K562 (cell line): ENCODE data around the gene ENTPD8. TPM values are rescaled to one million over a fixed set of nuclear protein-coding genes. Genes with fewer than 3 reads are reported as not detected.

Source experiments
- ATAC-seq: fragments of 200-7000 bp; cut with Tn5 transposase; 3 replicates; pipeline ENCODE4 v1.9.1; 2020; ENCODE audit warnings: moderate library complexity
- BruUV-seq: library from RNA; stranded (reverse); fragments of 400-500 nt; replicated peaks from 2 replicates; lab custom pipeline; 2021; lab: Mats Ljungman, UMichigan
- CTCF ChIA-PET: fragments of 300-600 bp; formaldehyde crosslinking; extraction: SDS; loops from one replicate; lab custom pipeline; 2021; ENCODE audit warnings: low intra/inter-chr PET ratio; lab: Yijun Ruan, JAX
- POLR2A ChIA-PET: fragments of 300-600, 350-650 bp; sonication (Branson Sonifier 250); formaldehyde crosslinking; extraction: SDS; loops from one replicate; lab custom pipeline; 2021; ENCODE audit warnings: antibody characterized with exemption, inconsistent platforms; lab: Yijun Ruan, JAX
- DNase-seq, 4 experiments: peaks; one replicate each; pipeline versions ENCODE4 v3.0.0 to v3.0.0-alpha.2; 2011 to 2018; ENCODE audit warnings: low spot score in 3 of 4, mixed read lengths in 3 of 4; ENCODE audit errors: extremely low read depth in 1 of 4
- FAIRE-seq: peaks from 2 replicates; lab custom pipeline; 2011; peaks lifted over from hg19 to GRCh38; lab: Jason Lieb, UNC
- H2AFZ ChIP-seq: 2 replicates; pipeline ENCODE4 v1.6.0; 2011; ENCODE audit warnings: low read depth, low read length, control low read depth, inconsistent platforms
- H3K27ac ChIP-seq: fragments of 200-600 bp; 3 replicates; pipeline ENCODE4 v1.8.0; 2011; ENCODE audit warnings: low read depth, mild to moderate bottlenecking, control low read depth, inconsistent platforms, low read length, moderate library complexity, mixed read lengths; ENCODE audit errors: extremely low read depth
- H3K27me3 ChIP-seq, 2 experiments: fragments of 300-600 bp in 1 of 2; 2 replicates in 1 of 2; 3 replicates in 1 of 2; pipeline versions ENCODE4 v1.6.0 to v1.8.0; 2011; ENCODE audit warnings: inconsistent platforms in 2 of 2, low read length in 2 of 2, mild to moderate bottlenecking in 1 of 2, mixed read lengths in 1 of 2, moderate library complexity in 1 of 2; ENCODE audit not compliant: control insufficient read depth in 2 of 2, insufficient read depth in 2 of 2
- H3K36me3 ChIP-seq: fragments of 300-600 bp; 3 replicates; pipeline ENCODE4 v1.8.0; 2011; ENCODE audit warnings: mild to moderate bottlenecking, low read length, inconsistent platforms; ENCODE audit not compliant: control insufficient read depth, insufficient read depth
- H3K4me1 ChIP-seq, 2 experiments: fragments of 200-600 bp in 1 of 2; replicated peaks in 1 of 2; 2 replicates in 1 of 2; 3 replicates in 1 of 2; pipeline versions ENCODE4 v1.5.1 to v1.8.0; 2011; ENCODE audit warnings: inconsistent platforms in 2 of 2, low read length in 2 of 2, mild to moderate bottlenecking in 1 of 2, mixed read lengths in 1 of 2, moderate library complexity in 1 of 2; ENCODE audit not compliant: control insufficient read depth in 2 of 2, insufficient read depth in 2 of 2
- H3K4me2 ChIP-seq: 2 replicates; pipeline ENCODE4 v1.6.1; 2011; ENCODE audit warnings: low read length, control low read depth, inconsistent platforms, mixed read lengths; ENCODE audit not compliant: insufficient read depth
- H3K4me3 ChIP-seq: fragments of 200-600 bp; sonication (generic), shearing (Covaris generic); 2 replicates; pipeline ENCODE4 v1.5.1; 2016; ENCODE audit warnings: control low read depth, inconsistent platforms
- H3K79me2 ChIP-seq: fragments of 200-600 bp; 3 replicates; pipeline ENCODE4 v1.8.0; 2011; ENCODE audit warnings: low read length, inconsistent platforms; ENCODE audit not compliant: control insufficient read depth, insufficient read depth
- H3K9ac ChIP-seq, 2 experiments: 2 replicates each; pipeline versions ENCODE4 v1.6.0 to v1.6.1; 2011; ENCODE audit warnings: low read depth in 2 of 2, low read length in 2 of 2, control low read depth in 1 of 2, inconsistent platforms in 1 of 2, mild to moderate bottlenecking in 1 of 2, mixed read lengths in 1 of 2; ENCODE audit not compliant: insufficient read depth in 1 of 2
- H3K9me1 ChIP-seq: one replicate; pipeline ENCODE4 v1.6.0; 2011; ENCODE audit warnings: inconsistent platforms, mild to moderate bottlenecking, low read length, moderate library complexity; ENCODE audit not compliant: control insufficient read depth, insufficient read depth
- H3K9me3 ChIP-seq: replicated peaks from 2 replicates; pipeline ENCODE4 v1.5.1; 2011; ENCODE audit warnings: low read depth, low read length, inconsistent platforms; ENCODE audit not compliant: control insufficient read depth, insufficient read depth
- H4K20me1 ChIP-seq: replicated peaks from 2 replicates; pipeline ENCODE4 v1.6.1; 2011; ENCODE audit warnings: low read length, inconsistent platforms, mixed read lengths; ENCODE audit not compliant: control insufficient read depth, insufficient read depth
- CBFA2T3 ChIP-seq: fragments of 450-650 bp; IDR thresholded peaks from 2 replicates; pipeline ENCODE4 v1.6.1; 2017
- CHD2 ChIP-seq: IDR thresholded peaks from 2 replicates; pipeline ENCODE4 v1.6.1; 2011; ENCODE audit warnings: low read depth, low read length
- EGR1 ChIP-seq: fragments of 450-650 bp; conservative IDR thresholded peaks from 2 replicates; pipeline ENCODE4 v1.6.1; 2017; ENCODE audit warnings: mild to moderate bottlenecking
- ETV5 ChIP-seq: sonication (generic); formaldehyde crosslinking; IDR thresholded peaks from 2 replicates; pipeline ENCODE4 v1.4.0; 2020; ENCODE audit warnings: low read depth, mild to moderate bottlenecking, missing genetic modification reagents
- HNRNPL ChIP-seq: fragments of 200-400 bp; formaldehyde crosslinking; IDR thresholded peaks from 2 replicates; pipeline ENCODE4 v1.6.1; 2017; ENCODE audit warnings: low read depth, mild to moderate bottlenecking, low read length
- LEF1 ChIP-seq: fragments of 450-650 bp; IDR thresholded peaks from 2 replicates; pipeline ENCODE4 v1.6.1; 2016; ENCODE audit warnings: mild to moderate bottlenecking
- MAZ ChIP-seq, 2 experiments: fragments of 450-650 bp in 1 of 2; sonication (generic) in 1 of 2; formaldehyde crosslinking; IDR thresholded peaks in 1 of 2; conservative IDR thresholded peaks in 1 of 2; 2 replicates each; pipeline versions ENCODE4 v1.4.0 to v1.5.0; 2020; ENCODE audit warnings: mild to moderate bottlenecking in 1 of 2, missing genetic modification reagents in 1 of 2
- MEIS2 ChIP-seq: fragments of 450-650 bp; IDR thresholded peaks from 2 replicates; pipeline ENCODE4 v1.6.1; 2014; ENCODE audit warnings: mild to moderate bottlenecking; ENCODE audit not compliant: partially characterized antibody
- PREB ChIP-seq: sonication (generic); formaldehyde crosslinking; IDR thresholded peaks from 2 replicates; pipeline ENCODE4 v1.8.1; 2023; ENCODE audit warnings: mild to moderate bottlenecking, missing genetic modification reagents
- SIN3A ChIP-seq, 2 experiments: fragments of 150-350 bp in 1 of 2; IDR thresholded peaks; 2 replicates each; pipeline ENCODE4 v1.6.1; 2011 to 2016; ENCODE audit warnings: borderline replicate concordance in 2 of 2, low read depth in 2 of 2, low read length in 2 of 2, mild to moderate bottlenecking in 2 of 2, moderate library complexity in 2 of 2; ENCODE audit not compliant: control insufficient read depth in 1 of 2
- VEZF1 ChIP-seq: fragments of 200-800 bp; sonication (Bioruptor generic); IDR thresholded peaks from 2 replicates; pipeline ENCODE4 v1.6.1; 2017; ENCODE audit warnings: missing genetic modification characterization, missing compliant biosample characterization
- ZNF589 ChIP-seq: fragments of 200-800 bp; sonication (Bioruptor generic); IDR thresholded peaks from 2 replicates; pipeline ENCODE4 v1.6.1; 2016; ENCODE audit warnings: low read depth, missing genetic modification characterization, missing compliant biosample characterization
- WGBS: fragments of 100-300 bp; shearing (Covaris generic); methylation state at CpG from one replicate; pipeline ENCODE4 v1.1.6; 2016; ENCODE audit warnings: low coverage, mixed read lengths; ENCODE audit not compliant: insufficient coverage; ENCODE audit errors: missing lambda C conversion rate; 5-methylcytosine and 5-hydroxymethylcytosine counted together
- in situ Hi-C: fragments of 300-500 bp; cut with MboI; formaldehyde crosslinking; loops from 4 replicates; pipeline ENCODE4 v1.15.0; 2018; ENCODE audit warnings: inconsistent platforms, mixed read lengths
- intact Hi-C: fragments of 100-400 bp; cut with micrococcal nuclease; formaldehyde crosslinking; loops from 2 replicates; pipeline ENCODE4 v1.14.2; 2022
- polyA plus RNA-seq, 8 experiments: library from polyadenylated mRNA; depleted of rRNA in 4 of 8; stranded (reverse) in 5 of 8; unstranded in 3 of 8; fragments of >200 nt; fragmentation: Nextera tagmentation in 2 of 8; fragmentation: Illumina TruSeq in 1 of 8; extraction: Ambion mirVana in 2 of 8; extraction: Trizol in 1 of 8; gene quantifications; 2 replicates each; pipeline versions ENCODE4 v1.2.1 to v1.2.3, GENCODE V29; 2011 to 2014; ENCODE audit warnings: inconsistent platforms in 1 of 8, missing spikeins in 1 of 8
- total RNA-seq, 7 experiments: library from RNA; depleted of rRNA in 6 of 7; stranded (reverse); fragments of >200 nt in 6 of 7; fragmentation: Illumina TruSeq in 2 of 7; extraction: Trizol in 2 of 7; gene quantifications; 2 replicates each; pipeline versions ENCODE4 v1.2.1 to v1.2.3, GENCODE V29; 2011 to 2021; ENCODE audit warnings: low replicate concordance in 1 of 7
- TF ChIP-seq, protein P1 (sequence below): fragments of 450-650 bp; IDR thresholded peaks from 2 replicates; pipeline ENCODE4 v1.6.1; 2016
- TF ChIP-seq, protein P2 (sequence below): sonication (generic); formaldehyde crosslinking; IDR thresholded peaks from 2 replicates; pipeline ENCODE4 v1.8.0; 2023; ENCODE audit warnings: mild to moderate bottlenecking, missing genetic modification reagents

The ENTPD8 gene
- total and polyA plus RNA-seq, 9 of the 15 experiments (the other 6 are each of a cell fraction or from before 2014, with no cell fraction given) = 0.06 to 0.27 (median 0.19) TPM; not detected in 5

DNA sequence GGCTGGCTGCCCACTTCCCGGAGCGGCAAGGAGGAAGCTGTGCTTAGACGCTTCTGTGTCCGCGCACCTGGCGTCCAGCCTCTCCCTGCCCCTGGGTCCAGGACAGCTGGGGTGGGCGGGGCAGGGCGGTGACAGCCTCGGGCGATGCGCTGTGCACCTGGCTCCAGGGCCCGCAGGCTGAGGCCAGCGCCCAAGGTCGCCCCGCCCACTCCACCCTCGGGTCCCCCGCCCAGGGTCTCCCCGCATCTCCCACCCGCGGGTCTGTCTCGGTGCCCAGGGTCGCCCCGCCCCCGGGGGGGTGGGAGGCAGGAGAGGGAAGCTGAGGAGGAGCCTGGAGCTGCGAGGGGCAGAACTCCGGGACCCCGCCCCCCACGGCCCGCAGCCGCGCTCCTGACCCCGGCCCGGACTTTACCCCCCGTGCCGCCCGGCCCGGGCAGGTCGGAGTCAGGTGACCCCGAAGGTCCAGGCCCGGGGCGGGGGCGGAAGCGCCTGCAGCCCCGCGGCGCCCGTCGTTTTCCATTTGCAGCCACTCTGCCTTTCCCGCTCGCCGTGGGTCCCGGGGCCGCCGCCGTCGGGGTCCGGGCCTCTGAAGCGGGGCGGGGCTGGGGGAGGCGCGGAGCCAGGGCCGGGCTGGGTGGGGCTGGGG, at the start of gene ENTPD8 (continued):
- TF ChIP-seq SIN3A (IDR thresholded peaks at IDR 0.05; ENCODE audit: borderline replicate concordance in 2 of 2, control insufficient read depth in 1 of 2, low read depth in 2 of 2, low read length in 2 of 2) (peak; percentile 54 to 83; a peak in 2 of 4 replicates), PREB (no peak), CBFA2T3 (peak; percentile 42), MAZ (CRISPR knock-in tag; conservative IDR thresholded peaks at IDR 0.05 in 1 of 2, IDR thresholded peaks at IDR 0.05 in 1 of 2) (peak in 1 of 2 experiments; percentile 73; a peak in 2 of 4 replicates), EGR1 (peak; percentile 47)

GRCh38 chr9:137490532-137491186, 49.5 kb upstream of the ENTPD8 start:
- in situ Hi-C loops = no loop called here
- no TSS peak for BruUV-seq
- no peaks in the 10 kb centered on the region for H3K36me3 ChIP-seq
- FAIRE-seq (no peak), ATAC-seq (no peak), DNase-seq (no peak)
- H4K20me1 ChIP-seq = no peaks in the 10 kb centered on the region
- H3K79me2 ChIP-seq = no peaks in the 10 kb centered on the region
- no peaks in the 10 kb centered on the region for H3K9me3 ChIP-seq
- peaks cover 44 to 75% of the 10 kb centered on the region in 2 experiments for H3K4me1 ChIP-seq
- intact Hi-C loops = no loop called here
- POLR2A ChIA-PET = interaction anchor here (0.6 to 2.0 kb wide), 2 partner anchors 8 to 11 kb away, joined by 3 to 11 read pairs; no protein-coding TSS in a partner anchor
- no peak overlapping the region for H3K27ac ChIP-seq
- H3K27me3 ChIP-seq = no peaks in the 10 kb centered on the region; a peak in 1 of 5 replicates
- CTCF ChIA-PET = no interaction called here
- no peaks in the 10 kb centered on the region for H3K9me1 ChIP-seq
- peak overlapping the region; percentile 3; the same call in 1 of the 2 replicates for H3K4me2 ChIP-seq
- H3K4me3 ChIP-seq = no peak overlapping the region
- WGBS = 61% methylated on average over 9 of the region's 9 CpGs
- peak overlapping the region; percentile 74 for H2AFZ ChIP-seq
- no peak overlapping the region; a peak in 1 of 4 replicates for H3K9ac ChIP-seq
- TF ChIP-seq LEF1 (no peak), CHD2 (no peak), VEZF1 (CRISPR knock-in tag) (0 out of 2 replicates have a peak, but pooled peaks have one; percentile 11), MEIS2 (peak; percentile 7), HNRNPL (no peak), ZNF589 (CRISPR knock-in tag) (0 out of 2 replicates have a peak, but pooled peaks have one; percentile 59), ETV5 (no peak)
- TF ChIP-seq, protein P1, sequence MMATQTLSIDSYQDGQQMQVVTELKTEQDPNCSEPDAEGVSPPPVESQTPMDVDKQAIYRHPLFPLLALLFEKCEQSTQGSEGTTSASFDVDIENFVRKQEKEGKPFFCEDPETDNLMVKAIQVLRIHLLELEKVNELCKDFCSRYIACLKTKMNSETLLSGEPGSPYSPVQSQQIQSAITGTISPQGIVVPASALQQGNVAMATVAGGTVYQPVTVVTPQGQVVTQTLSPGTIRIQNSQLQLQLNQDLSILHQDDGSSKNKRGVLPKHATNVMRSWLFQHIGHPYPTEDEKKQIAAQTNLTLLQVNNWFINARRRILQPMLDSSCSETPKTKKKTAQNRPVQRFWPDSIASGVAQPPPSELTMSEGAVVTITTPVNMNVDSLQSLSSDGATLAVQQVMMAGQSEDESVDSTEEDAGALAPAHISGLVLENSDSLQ = peak; percentile 30; the same call in 1 of the 2 replicates
- TF ChIP-seq, protein P2, sequence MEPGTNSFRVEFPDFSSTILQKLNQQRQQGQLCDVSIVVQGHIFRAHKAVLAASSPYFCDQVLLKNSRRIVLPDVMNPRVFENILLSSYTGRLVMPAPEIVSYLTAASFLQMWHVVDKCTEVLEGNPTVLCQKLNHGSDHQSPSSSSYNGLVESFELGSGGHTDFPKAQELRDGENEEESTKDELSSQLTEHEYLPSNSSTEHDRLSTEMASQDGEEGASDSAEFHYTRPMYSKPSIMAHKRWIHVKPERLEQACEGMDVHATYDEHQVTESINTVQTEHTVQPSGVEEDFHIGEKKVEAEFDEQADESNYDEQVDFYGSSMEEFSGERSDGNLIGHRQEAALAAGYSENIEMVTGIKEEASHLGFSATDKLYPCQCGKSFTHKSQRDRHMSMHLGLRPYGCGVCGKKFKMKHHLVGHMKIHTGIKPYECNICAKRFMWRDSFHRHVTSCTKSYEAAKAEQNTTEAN = no peak
